Measurements from ENCODE around the gene FIZ1.
A peak's percentile ranks its signal among the peaks of the same experiment; 100 is the strongest.
"Not testable (repeated sequence)": the region's sequence is repeated elsewhere in the genome, so short reads cannot be mapped to it uniquely, and the experiment has no call there.

Gene FIZ1

GRCh38 chr19:55594996-55595545 is 4.2 kb downstream of the FIZ1 start:
- DNase-seq (ENCODE audit: low spot score), result no peak

DNA sequence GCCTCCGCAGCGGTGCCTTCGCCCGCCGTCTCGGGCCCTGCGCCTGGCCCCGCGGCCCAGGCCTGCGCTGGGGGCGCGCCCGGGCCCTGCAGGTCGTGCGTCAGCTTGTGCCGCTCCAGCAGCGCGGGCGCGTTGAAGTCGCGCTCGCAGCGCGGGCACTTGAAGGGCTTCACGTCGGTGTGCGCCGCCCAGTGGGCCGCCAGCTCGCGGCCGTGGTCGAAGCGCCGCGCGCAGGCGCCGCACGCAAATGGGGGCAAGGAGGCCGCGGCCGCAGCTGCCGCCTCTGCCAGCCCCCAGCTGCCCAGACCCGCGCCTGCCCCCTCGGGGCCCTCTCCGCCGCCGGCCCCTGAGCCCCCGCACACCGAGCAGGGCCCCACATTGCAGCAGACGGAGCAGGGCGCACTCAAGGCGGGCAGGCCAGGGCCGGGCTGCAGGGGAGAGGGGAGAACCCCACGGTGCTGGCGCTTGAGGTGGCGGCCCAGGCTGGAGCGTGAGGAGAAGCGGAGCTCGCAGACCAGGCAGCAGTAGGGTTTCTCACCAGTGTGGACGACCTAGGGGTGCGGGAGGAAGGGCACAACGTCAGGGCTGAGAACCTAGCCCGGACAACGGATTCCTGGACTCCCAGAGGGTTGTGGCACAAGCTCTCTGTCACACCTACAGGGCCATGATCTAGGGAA is 6.1 kb downstream of the FIZ1 start:
- no peak for DNase-seq (ENCODE audit: low spot score)

GRCh38 chr19:55592391-55593090 is 6.8 kb downstream of the FIZ1 start:
- DNase-seq (ENCODE audit: low spot score), result no peak

GRCh38 chr19:55591555-55591954 is 7.8 kb downstream of the FIZ1 start:
- DNase-seq (ENCODE audit: low spot score), result no peak

DNA sequence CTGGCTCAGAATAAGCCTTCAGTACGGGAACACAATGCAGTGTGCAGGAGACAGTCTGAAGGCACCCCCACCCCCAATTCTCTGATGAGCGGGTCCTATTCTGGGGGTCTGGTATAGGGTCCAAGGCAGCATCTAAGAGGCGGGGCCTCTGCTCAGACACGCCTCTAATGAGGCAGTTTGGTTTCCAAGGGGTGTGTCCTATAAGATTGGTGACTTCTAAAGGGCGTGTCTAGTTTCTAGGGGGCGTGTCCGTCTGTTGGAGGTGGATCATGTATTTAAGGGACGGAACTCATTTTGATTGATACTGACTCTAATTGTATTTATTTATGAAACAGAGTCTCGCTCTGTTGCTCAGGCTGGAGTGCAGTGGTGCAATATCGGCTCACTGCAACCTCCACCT is 8.7 kb downstream of the FIZ1 start:
- DNase-seq (ENCODE audit: low spot score), result no peak

- no peak for DNase-seq (ENCODE audit: low spot score)
Measured at GRCh38 chr19:55590109-55590508, 9.2 kb downstream of the FIZ1 start.

DNA sequence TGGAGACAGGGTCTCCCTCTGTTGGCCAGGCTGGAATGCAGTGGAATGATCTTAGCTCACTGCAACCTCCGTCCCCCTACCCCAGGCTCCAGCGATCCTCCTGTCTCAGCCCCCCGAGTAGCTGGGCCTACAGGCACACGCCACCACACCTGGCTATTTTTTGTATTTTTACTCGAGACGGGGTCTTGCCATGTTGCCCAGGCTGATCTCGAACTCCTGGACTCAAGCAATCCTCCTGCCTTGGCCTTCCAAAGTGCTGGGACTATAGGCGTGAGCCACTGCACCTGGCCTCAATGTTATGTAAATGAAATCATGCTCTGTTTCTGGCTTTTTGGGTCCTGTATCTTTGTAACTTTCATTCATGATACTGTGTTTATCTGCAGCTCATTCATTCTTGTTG is 10.6 kb downstream of the FIZ1 start:
- DNase-seq (ENCODE audit: low spot score), result no peak

DNA sequence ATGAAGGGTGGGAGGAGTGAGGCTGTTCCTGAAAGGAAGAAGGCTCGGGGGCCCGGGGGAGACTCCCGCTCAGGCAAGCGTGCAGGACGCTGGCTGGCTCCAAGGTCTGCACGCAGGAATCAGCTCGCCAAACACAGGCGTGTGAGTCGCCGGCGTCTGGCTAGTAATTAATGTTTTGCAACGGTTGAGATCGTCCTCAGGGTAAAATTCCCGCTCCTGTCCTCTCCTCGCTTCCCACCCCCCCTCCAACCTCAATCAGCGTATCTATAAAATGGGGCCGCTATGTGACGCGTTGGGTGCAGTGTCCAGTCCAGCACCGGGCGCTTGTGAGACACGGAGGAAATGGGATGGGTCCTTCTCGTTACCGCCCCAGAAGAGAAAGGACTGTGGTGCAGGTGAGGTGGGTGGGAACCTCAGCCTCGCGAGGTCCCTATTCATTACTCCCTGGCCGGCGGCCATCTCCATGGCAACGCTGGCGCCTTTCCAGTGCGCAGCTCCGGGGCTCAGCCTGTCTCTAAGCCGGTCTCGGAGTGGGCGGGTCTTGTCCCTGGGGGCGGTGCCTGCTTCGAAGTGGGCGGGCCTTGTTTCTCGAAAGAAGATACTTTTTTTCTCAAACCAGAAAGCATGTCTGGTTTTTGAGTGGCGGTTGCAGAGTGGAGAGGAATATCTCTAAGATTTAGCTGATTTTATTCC is 12.2 kb downstream of the FIZ1 start:
- peak; percentile 97 for DNase-seq (ENCODE audit: low spot score)

DNA sequence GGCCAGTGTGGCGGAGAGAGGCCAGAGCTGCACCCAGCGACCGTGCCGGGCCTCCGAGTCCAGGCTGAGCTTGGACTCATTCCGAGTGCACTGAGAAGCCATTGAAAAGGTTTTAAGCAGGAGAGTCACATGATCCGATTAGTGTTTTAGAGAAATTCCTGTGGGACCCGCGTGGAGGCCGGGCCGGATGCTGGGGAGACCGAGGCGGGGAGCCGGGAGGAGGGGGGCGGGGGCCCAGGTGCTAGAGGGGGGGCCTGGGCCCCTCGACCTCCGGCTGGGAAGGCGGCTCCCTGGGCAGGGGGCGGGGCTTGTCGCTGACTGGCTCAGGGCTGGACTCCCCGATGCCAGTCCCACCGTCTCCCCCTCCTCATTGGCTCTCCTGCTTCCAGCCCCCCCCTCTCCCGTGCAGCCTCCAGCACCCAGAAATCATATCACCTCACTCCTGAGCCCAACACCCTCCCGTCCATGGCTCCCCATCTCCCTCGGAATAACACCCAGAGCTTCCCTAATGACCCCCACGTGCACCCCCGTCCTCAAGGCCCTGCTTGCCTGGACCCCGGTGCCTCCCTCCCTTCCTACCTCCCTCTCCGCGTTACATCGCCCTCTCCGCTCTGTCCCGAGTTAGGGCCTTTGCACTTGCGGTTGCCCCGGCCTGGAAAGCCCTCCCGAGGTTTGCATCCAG is 13.5 kb downstream of the FIZ1 start:
- DNase-seq (ENCODE audit: low spot score), result peak; percentile 89

GRCh38 chr19:55584871-55585270 is 14.4 kb downstream of the FIZ1 start:
- DNase-seq (ENCODE audit: low spot score), result no peak

DNA sequence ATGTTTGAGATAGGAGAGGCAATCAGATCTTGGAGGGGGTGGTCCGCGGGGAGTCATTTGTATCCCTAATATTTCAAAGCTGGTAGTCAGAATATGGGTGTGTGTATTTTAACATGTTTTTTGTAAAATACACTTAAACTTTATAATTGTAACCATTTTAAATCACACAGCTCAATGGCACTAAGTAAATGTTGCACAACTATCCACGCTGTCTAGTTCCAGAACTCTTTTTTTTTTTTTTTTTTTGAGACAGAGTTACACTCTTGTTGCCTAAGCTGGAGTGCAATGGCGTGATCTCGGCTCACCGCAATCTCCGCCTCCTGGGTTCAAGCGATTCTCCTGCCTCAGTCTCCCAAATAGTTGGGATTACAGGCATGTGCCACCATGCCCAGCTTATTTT is 15.4 kb downstream of the FIZ1 start:
- not testable (repeated sequence) for DNase-seq (ENCODE audit: low spot score)

DNA sequence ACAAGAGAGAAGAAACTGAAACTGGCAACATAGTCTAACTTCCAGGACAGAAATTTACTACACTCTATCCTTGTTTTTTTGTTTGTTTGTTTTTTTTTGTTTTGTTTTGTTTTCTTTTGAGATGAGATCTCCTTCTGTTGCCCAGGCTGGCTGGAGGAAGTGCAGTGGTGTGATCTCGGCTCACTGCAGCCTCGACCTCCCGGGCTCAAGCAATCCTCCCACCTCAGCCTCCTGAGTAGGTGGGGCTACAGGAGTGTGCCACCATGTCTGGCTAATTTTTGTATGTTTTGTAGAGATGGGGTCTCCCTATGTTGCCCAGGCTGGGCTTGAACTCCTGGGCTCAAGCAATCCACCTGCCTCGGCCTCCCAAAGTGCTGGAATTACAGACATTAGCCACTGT is 17.0 kb downstream of the FIZ1 start:
- DNase-seq (ENCODE audit: low spot score), result not testable (repeated sequence)

DNA sequence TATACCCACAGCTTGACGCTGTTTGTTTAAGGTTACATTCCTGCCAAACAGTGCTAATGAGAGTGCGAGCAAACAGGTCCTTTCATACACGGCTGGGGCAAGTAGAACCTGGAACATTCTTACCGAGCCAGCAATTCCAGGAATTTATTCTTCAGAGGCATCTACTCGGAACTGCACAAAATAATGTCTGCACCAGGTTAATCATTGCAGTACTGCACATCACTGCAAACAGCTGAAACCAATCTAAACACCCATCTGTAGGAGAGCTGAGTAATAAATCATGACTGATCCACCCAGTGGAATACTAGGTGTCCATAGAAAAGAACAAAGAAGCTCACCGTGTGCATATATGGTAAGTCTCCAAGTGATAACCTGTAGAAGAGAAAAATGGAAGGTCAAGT is 17.5 kb downstream of the FIZ1 start:
- DNase-seq (ENCODE audit: low spot score), result no peak

GRCh38 chr19:55581145-55581822 is 18.0 kb downstream of the FIZ1 start:
- no peak for DNase-seq (ENCODE audit: low spot score)

DNA sequence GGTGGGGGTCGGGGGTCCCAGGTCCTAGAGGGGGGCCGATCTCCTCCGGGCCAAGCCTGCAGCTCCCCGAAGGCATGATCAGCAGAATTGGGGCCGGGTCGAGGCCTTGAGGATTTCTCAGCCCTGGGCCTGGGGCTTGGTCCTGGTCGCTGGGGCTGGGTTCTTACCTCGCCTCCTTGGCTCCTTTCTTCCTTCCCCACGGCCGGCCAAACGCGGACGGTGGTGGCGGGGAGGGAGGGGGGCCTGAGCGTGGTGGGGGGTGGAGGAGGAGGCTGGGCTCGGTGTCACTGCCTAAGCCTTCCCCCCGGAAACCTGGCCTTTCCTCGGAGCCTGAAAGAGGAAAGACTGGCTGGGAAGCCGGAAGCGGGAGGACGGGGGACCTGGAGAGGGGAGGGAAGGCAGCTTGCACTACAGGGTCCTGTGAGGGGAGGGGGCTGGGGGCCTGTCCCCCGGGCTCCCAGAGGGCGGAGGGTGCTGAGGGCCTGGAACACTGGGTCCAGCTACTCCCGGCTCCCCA is 18.6 kb downstream of the FIZ1 start, which contains the start of gene ZNF579:
Gene ZNF579 (minus strand): TSS at position 221 of the 517 bp plus-strand sequence. CDS start 1,209 bp downstream, outside the sequence.
- DNase-seq (ENCODE audit: low spot score), result peak; percentile 90

GRCh38 chr19:55579766-55580621 is 19.3 kb downstream of the FIZ1 start:
- no peak for DNase-seq (ENCODE audit: low spot score)

GRCh38 chr19:55578761-55579747 is 20.3 kb downstream of the FIZ1 start:
- no peak for DNase-seq (ENCODE audit: low spot score)

- DNase-seq (ENCODE audit: low spot score), result no peak
Measured at GRCh38 chr19:55578031-55578760, 21.1 kb downstream of the FIZ1 start.
